ENCODE data around the gene SOX13. TPM values are rescaled to one million over a fixed set of nuclear protein-coding genes. Genes with fewer than 3 reads are reported as not detected.

SOX13 gene
- total and polyA plus RNA-seq, 10 of the 15 experiments (the other 5 are each of a cell fraction or from before 2014, with no cell fraction given), result 0.04 to 0.31 (median 0.11) TPM; not detected in 7

DNA sequence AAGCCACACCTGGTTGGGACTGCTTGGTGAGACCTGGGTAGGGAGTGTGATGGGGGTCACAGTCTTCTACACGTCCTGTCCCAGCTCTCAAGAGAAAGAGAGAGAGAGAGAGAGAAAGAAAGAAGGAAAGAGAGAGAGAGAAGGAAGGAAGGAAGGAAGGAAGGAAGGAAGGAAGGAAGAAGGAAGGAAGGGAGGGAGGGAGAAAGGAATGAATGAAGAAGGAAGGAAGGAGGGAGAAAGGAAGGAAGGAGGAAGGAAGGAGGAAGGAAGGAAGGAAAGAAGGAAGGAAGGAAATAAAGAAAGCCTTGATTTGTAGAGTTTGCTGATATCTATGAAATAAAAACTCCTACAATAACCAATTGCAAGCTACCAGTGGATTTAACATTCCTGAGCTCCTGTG is 28.5 kb upstream of the SOX13 start (continued):
- TF ChIP-seq PBX3 (IDR thresholded peaks at IDR 0.05; ENCODE audit: insufficient replicate concordance, low read depth, low read length) (no peak), SUPT20H (IDR thresholded peaks at IDR 0.05; ENCODE audit: borderline replicate concordance, control insufficient read depth, low read depth, low read length) (no peak), FOXM1 (IDR thresholded peaks at IDR 0.05; ENCODE audit: low read depth, low read length) (no peak)

- ATAC-seq, result no peak
- ChIA-PET SMC1A (ENCODE audit: uncharacterized antibody, unreplicated experiment) (no interaction called here), RAD21 (ENCODE audit: unreplicated experiment) (no interaction called here), POLR2A (interaction anchor here (1.0 kb wide), 1 partner anchor 337 kb away, joined by 4 read pairs; no protein-coding TSS in a partner anchor), CTCF (interaction anchor here (0.8 kb wide), 1 partner anchor 82 kb away, joined by 3 read pairs; no protein-coding TSS in a partner anchor)
- no peak for TF ChIP-seq BRCA1 (IDR thresholded peaks at IDR 0.05; ENCODE audit: low read depth, low read length)
- TF ChIP-seq SPI1 (IDR thresholded peaks at IDR 0.05; ENCODE audit: borderline replicate concordance, insufficient read depth, low read depth, low read length), result peak; percentile 6; the same call in 1 of the 2 replicates
- no peak for TF ChIP-seq PRDM15 (CRISPR knock-in tag; IDR thresholded peaks at IDR 0.05)
- TF ChIP-seq ZBED1 (IDR thresholded peaks at IDR 0.05; ENCODE audit: borderline replicate concordance), result no peak
- no peaks in the 10 kb centered on the region for H3K4me1 ChIP-seq (ENCODE audit: control insufficient read depth, insufficient read depth, low read length)
- in situ Hi-C loops (cut with MboI), result no loop called here
- H3K9ac ChIP-seq (ENCODE audit: control insufficient read depth, insufficient read depth, low read length), result no peak overlapping the region
- H3K79me2 ChIP-seq (ENCODE audit: control insufficient read depth, insufficient read depth, low read length), result no peaks in the 10 kb centered on the region
- no peaks in the 10 kb centered on the region; the same call in 1 of the 2 replicates for H4K20me1 ChIP-seq (ENCODE audit: control insufficient read depth, insufficient read depth)
- DNase-seq (ENCODE audit: low read depth, low spot score), result no peak
- no peaks in the 10 kb centered on the region; the same call in 2 of the 3 replicates for H3K9me3 ChIP-seq (replicated peaks; ENCODE audit: control insufficient read depth, insufficient read depth, low read length)
- no peak overlapping the region for H3K4me2 ChIP-seq (ENCODE audit: control insufficient read depth, insufficient read depth)
- H3K36me3 ChIP-seq (ENCODE audit: control insufficient read depth in 2 of 2, insufficient read depth in 2 of 2, low read length in 1 of 2), result no peaks in the 10 kb centered on the region
- H3K27me3 ChIP-seq (replicated peaks in 1 of 2; ENCODE audit: control insufficient read depth in 2 of 2, insufficient read depth in 2 of 2, low read length in 1 of 2), result no peaks in the 10 kb centered on the region
- under 1% methylated on average over 8 of the region's 8 CpGs for WGBS (ENCODE audit: insufficient coverage, insufficient replicate concordance, low lambda C conversion rate, missing lambda C conversion rate)
- no peak overlapping the region for H2AFZ ChIP-seq (ENCODE audit: control insufficient read depth, low read depth, low read length)
- no peak overlapping the region for H3K27ac ChIP-seq (ENCODE audit: control insufficient read depth, insufficient read depth)
- no TSS peak for BruUV-seq (replicated peaks)
- no peak for FAIRE-seq
- H3K4me3 ChIP-seq, result no peak overlapping the region
- intact Hi-C loops (cut with micrococcal nuclease; ENCODE audit: unreplicated experiment), result no loop called here
Observed at GRCh38 chr1:204045430-204045829, 27.5 kb upstream of the SOX13 start.
